ENCODE data around the gene GMDS. TPM values are rescaled to one million over a fixed set of nuclear protein-coding genes. Genes with fewer than 3 reads are reported as not detected.

Gene GMDS
- total RNA-seq, 4 donors from 2014 or later = 3.4 to 7.2 (median 4.6) TPM

GRCh38 chr6:2036710-2037023 is 208.7 kb downstream of the GMDS start:
- Histone ChIP-seq H3K27ac (no peak overlapping the region), H3K4me1 (no peaks in the 10 kb centered on the region), H3K36me3 (no peaks in the 10 kb centered on the region), H3K9me3 (no peaks in the 10 kb centered on the region), H3K27me3 (no peaks in the 10 kb centered on the region), H3K4me3 (no peak overlapping the region)
- in situ Hi-C loops (cut with MboI; ENCODE audit: low sequenced_read_pairs in 4 of 4) (no loop called here), intact Hi-C loops (cut with DNase I; ENCODE audit: low total_unique reads) (no loop called here)
- TF ChIP-seq, protein P1, sequence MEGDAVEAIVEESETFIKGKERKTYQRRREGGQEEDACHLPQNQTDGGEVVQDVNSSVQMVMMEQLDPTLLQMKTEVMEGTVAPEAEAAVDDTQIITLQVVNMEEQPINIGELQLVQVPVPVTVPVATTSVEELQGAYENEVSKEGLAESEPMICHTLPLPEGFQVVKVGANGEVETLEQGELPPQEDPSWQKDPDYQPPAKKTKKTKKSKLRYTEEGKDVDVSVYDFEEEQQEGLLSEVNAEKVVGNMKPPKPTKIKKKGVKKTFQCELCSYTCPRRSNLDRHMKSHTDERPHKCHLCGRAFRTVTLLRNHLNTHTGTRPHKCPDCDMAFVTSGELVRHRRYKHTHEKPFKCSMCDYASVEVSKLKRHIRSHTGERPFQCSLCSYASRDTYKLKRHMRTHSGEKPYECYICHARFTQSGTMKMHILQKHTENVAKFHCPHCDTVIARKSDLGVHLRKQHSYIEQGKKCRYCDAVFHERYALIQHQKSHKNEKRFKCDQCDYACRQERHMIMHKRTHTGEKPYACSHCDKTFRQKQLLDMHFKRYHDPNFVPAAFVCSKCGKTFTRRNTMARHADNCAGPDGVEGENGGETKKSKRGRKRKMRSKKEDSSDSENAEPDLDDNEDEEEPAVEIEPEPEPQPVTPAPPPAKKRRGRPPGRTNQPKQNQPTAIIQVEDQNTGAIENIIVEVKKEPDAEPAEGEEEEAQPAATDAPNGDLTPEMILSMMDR (IDR thresholded peaks at IDR 0.05 in 4 of 5, conservative IDR thresholded peaks at IDR 0.05 in 1 of 5) = no peak
- TF ChIP-seq POLR2A (IDR thresholded peaks at IDR 0.05) = no peak
- ATAC-seq (no peak), DNase-seq (no peak)

DNA sequence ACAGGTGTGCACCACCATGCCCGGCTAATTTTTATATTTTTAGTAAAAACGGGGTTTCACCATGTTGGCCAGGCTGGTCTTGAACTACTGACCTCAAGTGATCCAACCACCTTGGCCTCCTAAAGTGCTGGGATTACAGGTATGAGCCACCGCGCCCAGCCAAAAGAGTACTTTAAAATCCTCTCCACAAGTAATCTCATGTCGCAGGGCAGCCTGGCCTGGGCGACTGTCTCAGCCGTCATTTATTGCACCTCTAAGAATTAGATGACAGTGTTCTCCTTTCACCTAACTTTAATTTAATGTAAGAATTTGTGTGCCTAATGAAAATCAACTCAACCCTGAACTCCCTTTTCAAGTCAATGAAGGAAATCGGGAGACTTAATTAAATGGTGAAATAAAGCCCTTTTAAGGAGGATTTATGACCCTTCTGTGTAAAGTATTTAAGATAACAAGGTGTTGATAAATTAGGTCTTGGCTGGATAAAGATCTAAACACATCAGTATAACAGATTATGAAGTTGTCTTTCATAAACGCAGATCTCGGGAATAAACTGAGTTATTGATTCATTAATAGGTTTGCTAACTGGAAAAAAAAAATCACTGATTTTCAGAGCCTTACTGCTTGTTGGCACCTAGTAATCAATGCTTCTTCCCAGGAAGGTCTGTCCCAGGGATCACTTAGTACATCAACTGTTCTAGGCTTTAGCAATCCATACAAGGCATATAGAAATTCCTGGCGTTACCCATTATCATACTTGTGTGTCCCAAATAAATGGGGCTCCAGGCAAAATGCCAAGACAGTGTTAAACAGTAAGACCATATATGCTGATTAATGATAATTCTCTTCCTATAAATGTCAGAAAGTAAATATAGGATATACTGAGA is 209.3 kb downstream of the GMDS start:
- Histone ChIP-seq H3K4me1 (no peaks in the 10 kb centered on the region), H3K27me3 (no peaks in the 10 kb centered on the region), H3K27ac (no peak overlapping the region), H3K36me3 (no peaks in the 10 kb centered on the region), H3K4me3 (no peak overlapping the region), H3K9me3 (no peaks in the 10 kb centered on the region)
- intact Hi-C loops (cut with DNase I; ENCODE audit: low total_unique reads) (no loop called here), in situ Hi-C loops (cut with MboI; ENCODE audit: low sequenced_read_pairs in 4 of 4) (no loop called here)
- ATAC-seq (no peak), DNase-seq (no peak)
- TF ChIP-seq POLR2A (IDR thresholded peaks at IDR 0.05) = no peak
- TF ChIP-seq, protein P1 (IDR thresholded peaks at IDR 0.05 in 4 of 5, conservative IDR thresholded peaks at IDR 0.05 in 1 of 5) = no peak

- no peak for ATAC-seq
- in situ Hi-C loops (cut with MboI; ENCODE audit: low sequenced_read_pairs in 4 of 4) (no loop called here), intact Hi-C loops (cut with DNase I; ENCODE audit: low total_unique reads) (no loop called here)
- H3K27ac ChIP-seq = no peak overlapping the region
- H3K36me3 ChIP-seq = no peaks in the 10 kb centered on the region
- H3K4me3 ChIP-seq = no peak overlapping the region
- H3K27me3 ChIP-seq = no peaks in the 10 kb centered on the region
- H3K9me3 ChIP-seq = no peaks in the 10 kb centered on the region
- H3K4me1 ChIP-seq = no peaks in the 10 kb centered on the region
- DNase-seq = no peak
- no peak for TF ChIP-seq POLR2A (IDR thresholded peaks at IDR 0.05)
- TF ChIP-seq, protein P1 (IDR thresholded peaks at IDR 0.05 in 4 of 5, conservative IDR thresholded peaks at IDR 0.05 in 1 of 5) = no peak
These were observed 210.4 kb downstream of the GMDS start for GRCh38 chr6:2035046-2035445.

- Histone ChIP-seq H3K4me3 (no peak overlapping the region), H3K27ac (no peak overlapping the region), H3K4me1 (no peaks in the 10 kb centered on the region), H3K36me3 (no peaks in the 10 kb centered on the region), H3K27me3 (no peaks in the 10 kb centered on the region), H3K9me3 (no peaks in the 10 kb centered on the region)
- no peak for TF ChIP-seq POLR2A (IDR thresholded peaks at IDR 0.05)
- TF ChIP-seq, protein P1 (IDR thresholded peaks at IDR 0.05 in 4 of 5, conservative IDR thresholded peaks at IDR 0.05 in 1 of 5) = no peak
- DNase-seq (no peak), ATAC-seq (no peak)
- in situ Hi-C loops (cut with MboI; ENCODE audit: low sequenced_read_pairs in 4 of 4) (no loop called here), intact Hi-C loops (cut with DNase I; ENCODE audit: low total_unique reads) (no loop called here)
These were observed 211.1 kb downstream of the GMDS start for GRCh38 chr6:2034256-2034655.

Measured in gastrocnemius medialis (tissue), 4 donors.